Hepatocyte (in vitro differentiated cells): ENCODE measurements around the gene CCDC69. TPM values are rescaled to one million over a fixed set of nuclear protein-coding genes. Genes with fewer than 3 reads are reported as not detected.

ENCODE experiments used
- DNase-seq: peaks from one replicate; pipeline ENCODE4 v3.0.0-alpha.2; 2016; ENCODE audit warnings: low spot score
- H2AFZ ChIP-seq: fragments of 200-600 bp; sonication (generic); 2 replicates; pipeline ENCODE4 v1.6.0; 2016; ENCODE audit warnings: antibody characterized with exemption, mild to moderate bottlenecking
- H3K27ac ChIP-seq: fragments of 200-600 bp; sonication (generic); 2 replicates; pipeline ENCODE4 v1.5.1; 2016; ENCODE audit warnings: mild to moderate bottlenecking
- H3K27me3 ChIP-seq: fragments of 200-600 bp; sonication (generic); 2 replicates; pipeline ENCODE4 v1.6.1; 2016
- H3K36me3 ChIP-seq: fragments of 200-600 bp; sonication (generic); replicated peaks from 2 replicates; pipeline ENCODE4 v1.5.1; 2016; ENCODE audit warnings: low read depth; ENCODE audit not compliant: insufficient read depth
- H3K4me1 ChIP-seq: fragments of 200-600 bp; sonication (generic); 2 replicates; pipeline ENCODE4 v1.5.1; 2016; ENCODE audit warnings: mild to moderate bottlenecking, moderate library complexity; ENCODE audit not compliant: insufficient read depth
- H3K4me2 ChIP-seq: fragments of 200-600 bp; sonication (generic); 2 replicates; pipeline ENCODE4 v1.6.0; 2016
- H3K4me3 ChIP-seq: fragments of 200-600 bp; sonication (generic); 2 replicates; pipeline ENCODE4 v1.5.1; 2016; ENCODE audit warnings: mild to moderate bottlenecking
- H3K79me2 ChIP-seq: fragments of 200-600 bp; sonication (generic); 2 replicates; pipeline ENCODE4 v1.6.0; 2017; ENCODE audit warnings: mild to moderate bottlenecking
- H3K9me2 ChIP-seq: fragments of 200-600 bp; sonication (generic); replicated peaks from 2 replicates; pipeline ENCODE4 v1.6.0; 2017; ENCODE audit warnings: mild to moderate bottlenecking; ENCODE audit not compliant: insufficient read depth
- H3K9me3 ChIP-seq: fragments of 200-600 bp; sonication (generic); 2 replicates; pipeline ENCODE4 v1.5.1; 2016; ENCODE audit warnings: low read depth, mild to moderate bottlenecking
- H4K20me1 ChIP-seq: fragments of 200-600 bp; sonication (generic); 2 replicates; pipeline ENCODE4 v1.6.0; 2016; ENCODE audit warnings: mild to moderate bottlenecking; ENCODE audit not compliant: insufficient read depth, poor library complexity, severe bottlenecking
- CTCF ChIP-seq: fragments of 200-600 bp; sonication (generic); IDR thresholded peaks from 2 replicates; pipeline ENCODE4 v1.5.1; 2016; ENCODE audit warnings: antibody characterized with exemption, mild to moderate bottlenecking; ENCODE audit not compliant: poor library complexity
- EZH2 ChIP-seq: fragments of 200-600 bp; sonication (generic); IDR thresholded peaks from 2 replicates; pipeline ENCODE4 v1.6.1; 2016; ENCODE audit warnings: antibody characterized with exemption, mild to moderate bottlenecking, borderline replicate concordance
- EZH2phosphoT487 ChIP-seq: fragments of 200-600 bp; sonication (generic); IDR thresholded peaks from one replicate; pipeline ENCODE4 v1.6.1; 2018; ENCODE audit warnings: antibody characterized with exemption, mild to moderate bottlenecking, low read depth, moderate library complexity; ENCODE audit not compliant: unreplicated experiment, severe bottlenecking
- WGBS: methylation state at CpG from one replicate; pipeline ENCODE4 v1.1.6; 2016; ENCODE audit warnings: low lambda C conversion rate; ENCODE audit errors: missing lambda C conversion rate; 5-methylcytosine and 5-hydroxymethylcytosine counted together
- polyA plus RNA-seq: library from polyadenylated mRNA; unstranded; fragments of >200 nt; fragmentation: Nextera tagmentation; extraction: Ambion mirVana; gene quantifications from 2 replicates; pipeline ENCODE4 v1.2.1, GENCODE V29; 2016
- total RNA-seq: library from RNA; depleted of rRNA; stranded (reverse); fragments of >200 nt; gene quantifications from 2 replicates; pipeline ENCODE4 v1.2.3, GENCODE V29; 2014

The CCDC69 gene
- total and polyA plus RNA-seq, 2 experiments from 2014 or later = 22.4 to 27.3 TPM

- Histone ChIP-seq H4K20me1 (peaks cover 3% of the 10 kb centered on the region), H3K36me3 (no peaks in the 10 kb centered on the region), H3K4me2 (peak overlapping the region; percentile 70), H3K79me2 (peaks cover 82% of the 10 kb centered on the region), H3K9me2 (no peaks in the 10 kb centered on the region), H3K4me1 (peaks cover 43% of the 10 kb centered on the region), H3K9me3 (no peaks in the 10 kb centered on the region), H3K27ac (peak overlapping the region; percentile 96), H2AFZ (no peak overlapping the region), H3K27me3 (no peaks in the 10 kb centered on the region), H3K4me3 (no peak overlapping the region)
- 22% methylated on average over 5 of the region's 5 CpGs for WGBS
- TF ChIP-seq EZH2phosphoT487 = no peak
- TF ChIP-seq EZH2 = no peak
- TF ChIP-seq CTCF = no peak
- peak; percentile 83 for DNase-seq
These were observed 73.2 kb downstream of the CCDC69 start for GRCh38 chr5:151150471-151151262.

GRCh38 chr5:151148583-151148982 is 75.3 kb downstream of the CCDC69 start:
- Histone ChIP-seq H3K4me1 (peaks cover 26% of the 10 kb centered on the region), H3K4me3 (no peak overlapping the region), H3K79me2 (peaks cover 80% of the 10 kb centered on the region), H3K9me2 (no peaks in the 10 kb centered on the region), H3K36me3 (no peaks in the 10 kb centered on the region), H3K27ac (no peak overlapping the region), H3K9me3 (no peaks in the 10 kb centered on the region), H3K27me3 (no peaks in the 10 kb centered on the region), H3K4me2 (no peak overlapping the region), H4K20me1 (peaks cover 12% of the 10 kb centered on the region), H2AFZ (no peak overlapping the region)
- 88% methylated on average over 7 of the region's 7 CpGs for WGBS
- no peak for DNase-seq
- no peak for TF ChIP-seq CTCF
- no peak for TF ChIP-seq EZH2phosphoT487
- TF ChIP-seq EZH2 = no peak

- no peaks in the 10 kb centered on the region for H3K36me3 ChIP-seq
- no peak overlapping the region for H3K4me2 ChIP-seq
- H3K4me3 ChIP-seq = no peak overlapping the region
- no peaks in the 10 kb centered on the region for H3K27me3 ChIP-seq
- DNase-seq = no peak
- H3K79me2 ChIP-seq = peaks cover 69% of the 10 kb centered on the region
- no peak overlapping the region for H2AFZ ChIP-seq
- H3K4me1 ChIP-seq = peaks cover 26% of the 10 kb centered on the region
- H4K20me1 ChIP-seq = peaks cover 12% of the 10 kb centered on the region
- H3K27ac ChIP-seq = no peak overlapping the region
- WGBS = 96% methylated on average over 4 of the region's 4 CpGs
- TF ChIP-seq EZH2phosphoT487 = no peak
- no peak for TF ChIP-seq CTCF
- TF ChIP-seq EZH2 = no peak
- H3K9me3 ChIP-seq = no peaks in the 10 kb centered on the region
- H3K9me2 ChIP-seq = no peaks in the 10 kb centered on the region
These were observed 76.9 kb downstream of the CCDC69 start for GRCh38 chr5:151147033-151147432.
